Left cardiac atrium (tissue), 4 donors: ENCODE measurements around the gene BCL2L11. TPM values are rescaled to one million over a fixed set of nuclear protein-coding genes. Genes with fewer than 3 reads are reported as not detected.

ENCODE experiments used
- ATAC-seq, 2 donors: fragments of 200-7000 bp; cut with Tn5 transposase; one replicate each; pipeline ENCODE4 v1.9.1; 2020; ENCODE audit warnings: mild to moderate bottlenecking in 2 of 2, moderate library complexity in 2 of 2
- DNase-seq: peaks from one replicate; pipeline ENCODE4 v3.0.0-alpha.2; 2020
- intact Hi-C, 2 donors: fragments of 100-400 bp; cut with DNase I; formaldehyde crosslinking; loops; one replicate each; pipeline versions ENCODE4 v1.14.1 to v1.15.1; 2022 to 2023
- total RNA-seq, 2 donors: library from RNA; stranded (reverse); fragmentation: NEBNext Ultra II Directional; extraction: Animal tissue kit (Norgen Biotek cat#: 25700); gene quantifications; one replicate each; pipeline ENCODE4 v1.2.1, GENCODE V29; 2021
- donor health status: DM: no; HTN: yes; CAD: no.
- donor health status: DM: no; HTN: yes; CAD: no; lungs with severe emphysema.
- donor health status: DM: yes; HTN: yes; CAD: no.
- donor health status: Dilated cardiomyopathy.

BCL2L11 gene
- total RNA-seq, 2 donors from 2014 or later: 4.6 to 9.2 TPM

- no peak for DNase-seq
- no peak for ATAC-seq
- intact Hi-C loops: no loop called here
Measured at GRCh38 chr2:111135237-111135909, 14.7 kb downstream of the BCL2L11 start.

- DNase-seq (peak; percentile 45), ATAC-seq (peak; percentile 84 to 90)
- intact Hi-C loops: no loop called here
Measured at GRCh38 chr2:111135910-111136297, 15.2 kb downstream of the BCL2L11 start.

GRCh38 chr2:111138839-111139238, 18.1 kb downstream of the BCL2L11 start:
- intact Hi-C loops: no loop called here
- DNase-seq (no peak), ATAC-seq (no peak)

- ATAC-seq: peak in 1 of 2 donors; percentile 10
- intact Hi-C loops: no loop called here
- DNase-seq: no peak
Measured at GRCh38 chr2:111139637-111140317, 19.1 kb downstream of the BCL2L11 start.

GRCh38 chr2:111140815-111141214, 20.1 kb downstream of the BCL2L11 start:
- intact Hi-C loops: no loop called here
- DNase-seq: no peak
- ATAC-seq: no peak

- DNase-seq: no peak
- intact Hi-C loops: no loop called here
- ATAC-seq: no peak
Measured at GRCh38 chr2:111142101-111142500, 21.4 kb downstream of the BCL2L11 start.

- intact Hi-C loops: no loop called here
- DNase-seq (no peak), ATAC-seq (peak in 1 of 2 donors; percentile 49)
Measured at GRCh38 chr2:111143107-111143842, 22.6 kb downstream of the BCL2L11 start.

GRCh38 chr2:111143843-111144198, 23.1 kb downstream of the BCL2L11 start:
- DNase-seq: no peak
- ATAC-seq: no peak
- intact Hi-C loops: no loop called here

- no peak for DNase-seq
- intact Hi-C loops: no loop called here
- ATAC-seq: no peak
Measured at GRCh38 chr2:111145103-111145760, 24.5 kb downstream of the BCL2L11 start.

- no peak for ATAC-seq
- intact Hi-C loops: no loop called here
- DNase-seq: no peak
Measured at GRCh38 chr2:111145951-111146350, 25.2 kb downstream of the BCL2L11 start.

GRCh38 chr2:111148225-111148873, 27.6 kb downstream of the BCL2L11 start:
- intact Hi-C loops: no loop called here
- ATAC-seq: no peak
- DNase-seq: no peak

- no peak for ATAC-seq
Measured at GRCh38 chr2:111148925-111149324, 28.2 kb downstream of the BCL2L11 start.

GRCh38 chr2:111149882-111150455, 29.3 kb downstream of the BCL2L11 start:
- DNase-seq: no peak
- ATAC-seq: no peak
- intact Hi-C loops: no loop called here

More at GRCh38 chr2:111148925-111149324, 28.2 kb downstream of the BCL2L11 start:
- intact Hi-C loops: no loop called here
- no peak for DNase-seq

- intact Hi-C loops: no loop called here
- no peak for ATAC-seq
- no peak for DNase-seq
Measured at GRCh38 chr2:111154758-111155157, 34.0 kb downstream of the BCL2L11 start.

- intact Hi-C loops: no loop called here
- ATAC-seq (no peak), DNase-seq (no peak)
Measured at GRCh38 chr2:111155610-111156009, 34.9 kb downstream of the BCL2L11 start.

- intact Hi-C loops: no loop called here
- DNase-seq: no peak
- ATAC-seq: no peak
Measured at GRCh38 chr2:111156529-111156928, 35.8 kb downstream of the BCL2L11 start.

GRCh38 chr2:111157071-111157661, 36.5 kb downstream of the BCL2L11 start:
- no peak for DNase-seq
- intact Hi-C loops: no loop called here
- no peak for ATAC-seq

- intact Hi-C loops: no loop called here
- ATAC-seq: no peak
Measured at GRCh38 chr2:111157798-111158197, 37.1 kb downstream of the BCL2L11 start.

GRCh38 chr2:111159641-111160040, 38.9 kb downstream of the BCL2L11 start:
- DNase-seq (no peak), ATAC-seq (no peak)
- intact Hi-C loops: no loop called here

More at GRCh38 chr2:111157798-111158197, 37.1 kb downstream of the BCL2L11 start:
- DNase-seq: no peak
